Kasumi-1 (cell line): ENCODE data around the gene EPHX1.
"Not testable (repeated sequence)": the region's sequence is repeated elsewhere in the genome, so short reads cannot be mapped to it uniquely, and the experiment has no call there.

Source experiments
- DNase-seq, 2 experiments: peaks; one replicate each; lab custom pipeline; 2025; lab: John Stamatoyannopoulos, UW

EPHX1 gene

DNA sequence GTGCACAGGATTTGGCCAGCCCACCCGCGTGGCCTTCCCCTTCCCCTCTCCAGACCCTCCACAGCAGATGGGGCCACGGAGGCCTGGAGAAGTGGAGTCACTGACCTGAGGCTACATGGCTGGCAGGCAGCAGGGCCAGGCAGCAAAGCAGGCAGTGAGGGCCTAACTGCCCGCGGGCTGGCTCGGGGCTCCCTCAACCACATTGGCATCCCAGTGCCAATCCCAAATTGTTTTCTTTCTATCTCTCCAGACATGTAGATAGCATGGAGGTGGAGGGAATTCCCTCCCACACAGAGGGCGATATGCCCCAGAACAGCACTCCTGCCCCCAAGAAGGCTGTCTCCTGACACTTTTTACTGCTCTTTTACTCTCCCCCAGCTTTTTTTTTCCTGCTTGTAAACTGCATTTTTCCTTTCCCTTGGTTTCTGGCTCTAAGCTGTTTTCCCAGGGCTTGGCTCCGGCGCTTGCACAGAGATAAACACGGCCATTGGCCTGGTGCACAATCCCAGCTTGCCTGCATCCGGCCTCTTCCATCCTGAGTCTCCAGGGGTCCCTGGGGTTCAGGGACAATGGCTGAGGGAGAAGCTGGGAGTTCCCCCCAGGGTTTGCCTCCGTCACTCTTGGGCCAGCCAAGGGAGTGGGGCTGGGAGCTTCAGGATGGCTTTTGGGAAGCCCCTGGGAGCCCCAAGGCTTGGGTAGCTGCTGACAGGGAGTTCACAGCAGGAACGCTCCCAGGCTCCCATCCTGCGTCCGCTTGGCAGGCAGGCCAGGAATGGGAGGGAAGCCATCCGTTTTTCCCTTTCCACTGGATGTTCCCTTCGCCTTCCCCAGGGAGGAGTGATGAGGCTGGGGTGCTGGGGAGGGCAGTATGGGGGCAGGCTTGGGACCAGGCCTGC, 7.0 kb downstream of the EPHX1 start:
- no peak for DNase-seq

GRCh38 chr1:225817611-225818061, 7.7 kb downstream of the EPHX1 start:
- no peak for DNase-seq

GRCh38 chr1:225818229-225818628, 8.3 kb downstream of the EPHX1 start:
- DNase-seq: no peak

DNA sequence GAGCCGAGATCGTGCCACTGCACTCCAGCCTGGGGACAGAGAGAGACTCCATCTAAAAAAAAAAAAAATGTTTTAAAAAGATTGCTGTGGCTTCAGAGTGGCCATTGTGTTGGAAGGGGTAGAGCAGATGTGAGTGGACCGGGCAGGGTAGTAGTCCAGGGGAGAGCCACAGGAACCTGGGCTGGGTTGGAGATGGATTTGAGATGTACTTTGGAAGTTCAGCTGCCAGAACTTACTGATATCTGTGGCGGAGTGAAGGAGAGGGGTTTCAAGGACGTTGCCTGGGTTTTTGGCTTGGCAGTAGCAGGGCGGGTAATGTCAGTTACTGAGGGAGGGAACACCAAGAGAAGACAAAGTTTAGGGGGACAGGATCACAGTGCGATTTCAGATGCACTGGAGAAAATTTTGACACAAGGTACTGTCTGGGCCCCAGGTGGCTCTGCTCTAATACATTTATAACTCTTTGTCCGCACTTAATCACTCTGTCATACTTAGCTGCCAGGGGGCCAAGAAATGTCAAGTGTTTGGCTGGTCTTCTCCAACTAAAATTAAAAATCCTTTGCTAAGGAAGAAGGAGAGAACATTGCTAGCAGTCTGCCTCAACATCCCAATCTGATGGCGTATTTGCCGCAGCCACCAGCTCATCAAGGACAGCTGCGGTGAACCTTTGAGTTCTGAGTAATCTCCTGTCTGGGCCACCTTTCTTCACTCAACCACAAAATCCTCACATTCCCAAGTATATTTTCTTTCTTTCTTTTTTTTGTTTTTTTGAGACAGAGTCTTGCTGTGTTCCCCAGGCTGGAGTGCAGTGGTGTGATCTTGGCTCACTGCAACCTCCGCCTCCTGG, 9.6 kb downstream of the EPHX1 start:
- DNase-seq: no peak

DNA sequence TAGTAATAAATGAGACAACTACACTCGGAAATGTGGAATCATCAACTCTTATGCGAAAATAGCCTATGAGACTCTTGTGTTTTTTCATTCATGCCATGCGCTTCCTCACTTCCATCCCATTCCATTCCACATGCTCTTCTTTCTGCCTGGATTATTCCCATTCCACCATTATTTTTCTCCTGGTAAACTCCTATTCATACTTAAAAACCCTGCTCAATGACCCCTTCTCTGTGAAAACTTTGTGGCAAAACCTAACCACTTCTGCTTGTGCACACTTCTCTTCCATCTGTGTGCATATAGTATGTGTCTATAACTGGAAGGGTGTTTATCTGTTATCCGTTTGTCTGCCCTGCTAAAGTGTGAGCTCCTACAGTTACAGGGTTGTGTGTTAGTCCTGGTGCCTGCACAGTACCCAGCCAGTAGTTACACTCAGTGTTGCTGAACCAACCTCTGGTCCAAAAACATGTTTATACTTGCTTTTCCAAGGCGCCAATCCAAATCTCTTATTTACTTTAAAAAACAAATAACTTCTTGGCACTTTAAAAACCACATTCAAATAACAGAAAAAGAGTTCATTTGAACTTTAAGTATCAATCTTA, 10.7 kb downstream of the EPHX1 start:
- no peak for DNase-seq

DNA sequence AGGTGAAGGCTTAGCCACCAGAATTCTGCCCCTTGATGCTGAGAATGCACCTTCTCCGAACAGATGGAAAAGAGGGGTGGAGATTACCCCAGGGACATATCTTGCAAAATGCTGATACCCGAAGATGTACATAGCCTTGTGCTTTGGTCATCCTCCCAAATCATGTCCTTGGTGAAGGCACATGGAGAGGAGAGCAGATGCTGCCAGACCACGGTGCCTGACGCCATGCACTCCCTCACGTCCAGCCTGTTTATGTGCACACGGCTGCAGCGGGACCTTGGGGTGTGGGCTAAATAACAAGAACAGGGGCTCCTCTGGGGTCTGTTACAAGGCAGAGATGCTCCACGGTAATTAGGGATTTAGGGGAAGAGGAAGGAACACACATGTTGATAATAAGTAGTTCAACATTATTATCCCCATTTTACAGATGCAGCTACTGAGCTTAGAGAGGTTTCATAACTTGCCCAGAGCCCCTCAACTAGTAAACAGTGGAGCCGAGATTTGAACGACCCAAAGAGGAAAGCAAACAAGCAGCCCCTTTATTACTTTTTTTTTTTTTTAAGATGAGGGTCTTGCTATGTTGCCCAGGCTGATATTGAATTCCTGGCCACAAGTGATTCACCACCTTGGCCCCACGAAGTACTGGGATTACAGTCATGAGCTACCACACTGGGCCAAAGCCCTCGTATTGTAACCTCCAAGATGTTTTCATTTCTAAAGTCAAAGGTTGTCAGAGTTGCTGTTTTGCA, 12.9 kb downstream of the EPHX1 start:
- no peak for DNase-seq

DNA sequence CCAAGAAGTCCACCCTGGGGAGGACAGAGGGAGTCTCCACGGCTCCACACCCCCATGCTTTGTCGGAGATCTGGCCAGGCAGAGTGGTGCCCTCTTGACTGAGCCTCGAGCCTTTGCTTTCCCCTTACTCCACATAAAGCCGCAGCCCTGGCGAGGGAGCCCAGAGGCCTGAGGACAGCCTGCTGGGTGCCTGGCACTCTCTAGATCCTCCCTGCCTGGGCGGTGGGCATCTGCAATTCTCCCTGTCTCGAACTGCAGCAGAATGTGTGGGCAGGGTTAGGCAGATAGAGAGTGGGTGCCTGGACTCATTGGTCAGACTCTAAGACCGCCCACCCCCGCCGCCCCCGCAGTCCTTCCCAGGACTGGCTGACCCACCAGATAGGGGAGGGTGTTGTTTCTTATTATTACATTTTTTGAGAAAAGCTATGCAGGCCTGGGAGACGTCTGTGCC, 13.9 kb downstream of the EPHX1 start:
- no peak for DNase-seq

DNA sequence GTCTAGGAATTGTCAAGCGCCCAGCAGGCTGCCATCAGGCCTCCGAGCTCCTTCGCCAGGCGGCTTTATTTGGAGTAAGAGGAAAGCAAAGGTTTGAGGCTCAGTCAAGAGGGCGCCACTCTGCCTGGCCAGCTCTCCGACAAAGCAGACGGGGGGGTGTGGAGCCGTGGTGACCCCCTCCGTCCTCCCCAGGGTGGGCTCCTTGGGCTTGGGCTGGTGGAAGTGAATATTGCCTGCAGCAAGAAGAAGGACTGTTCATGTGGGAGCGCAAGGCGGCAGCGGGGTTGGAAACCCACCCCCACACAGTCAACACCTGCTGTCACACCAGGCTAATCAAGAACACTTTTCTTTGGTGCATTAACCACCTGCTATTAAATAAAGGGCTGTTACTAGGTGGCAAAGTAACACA, 14.6 kb downstream of the EPHX1 start:
- DNase-seq: no peak

- no peak for DNase-seq
Measured at GRCh38 chr1:225825078-225825477, 15.2 kb downstream of the EPHX1 start.

GRCh38 chr1:225825607-225826007, 15.7 kb downstream of the EPHX1 start:
- peak; percentile 18 to 39 for DNase-seq

- DNase-seq: no peak
Measured at GRCh38 chr1:225827076-225827475, 17.2 kb downstream of the EPHX1 start.

DNA sequence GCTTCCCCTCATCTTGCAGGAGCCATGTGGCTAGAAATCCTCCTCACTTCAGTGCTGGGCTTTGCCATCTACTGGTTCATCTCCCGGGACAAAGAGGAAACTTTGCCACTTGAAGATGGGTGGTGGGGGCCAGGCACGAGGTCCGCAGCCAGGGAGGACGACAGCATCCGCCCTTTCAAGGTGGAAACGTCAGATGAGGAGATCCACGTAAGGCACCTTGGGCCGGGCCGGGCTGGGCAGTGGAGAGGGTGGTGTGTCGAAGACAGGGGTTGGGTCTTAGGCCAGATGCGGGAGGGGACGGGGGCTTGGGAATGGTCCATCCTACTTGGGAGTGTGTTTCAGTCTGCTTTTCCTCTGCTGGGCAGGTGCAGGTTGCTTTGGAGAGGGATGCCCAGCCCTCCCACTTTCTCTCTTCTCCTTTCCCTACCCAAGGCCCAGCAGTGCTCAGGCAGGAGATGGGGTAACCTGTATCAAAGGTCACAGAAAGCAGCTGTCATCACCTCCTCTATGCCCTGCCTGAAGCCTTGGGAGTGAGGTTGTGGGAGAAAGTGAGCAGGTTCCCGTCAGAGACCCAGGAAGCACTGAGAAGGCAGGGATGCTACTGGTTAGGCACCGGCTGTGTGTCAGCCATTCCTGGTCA, 18.9 kb downstream of the EPHX1 start:
- DNase-seq: no peak

DNA sequence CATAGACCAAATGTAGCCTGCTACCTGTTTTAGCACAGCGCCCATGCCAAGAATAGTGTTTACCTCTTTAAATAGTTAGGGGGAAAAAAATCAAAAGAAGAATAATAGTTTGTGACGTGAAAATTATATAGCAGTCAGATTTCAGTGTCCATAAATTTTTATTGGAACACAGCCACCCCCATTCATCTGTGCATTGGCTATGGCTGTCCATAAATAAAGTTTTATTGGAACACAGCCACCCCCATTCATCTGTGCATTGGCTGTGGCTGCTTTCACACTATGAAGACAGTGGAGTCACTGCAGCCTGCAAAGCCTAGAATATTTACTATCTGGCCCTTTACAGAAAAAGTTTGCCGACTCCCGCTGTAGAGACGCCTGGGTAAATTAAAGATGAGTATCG, 20.9 kb downstream of the EPHX1 start:
- no peak for DNase-seq

DNA sequence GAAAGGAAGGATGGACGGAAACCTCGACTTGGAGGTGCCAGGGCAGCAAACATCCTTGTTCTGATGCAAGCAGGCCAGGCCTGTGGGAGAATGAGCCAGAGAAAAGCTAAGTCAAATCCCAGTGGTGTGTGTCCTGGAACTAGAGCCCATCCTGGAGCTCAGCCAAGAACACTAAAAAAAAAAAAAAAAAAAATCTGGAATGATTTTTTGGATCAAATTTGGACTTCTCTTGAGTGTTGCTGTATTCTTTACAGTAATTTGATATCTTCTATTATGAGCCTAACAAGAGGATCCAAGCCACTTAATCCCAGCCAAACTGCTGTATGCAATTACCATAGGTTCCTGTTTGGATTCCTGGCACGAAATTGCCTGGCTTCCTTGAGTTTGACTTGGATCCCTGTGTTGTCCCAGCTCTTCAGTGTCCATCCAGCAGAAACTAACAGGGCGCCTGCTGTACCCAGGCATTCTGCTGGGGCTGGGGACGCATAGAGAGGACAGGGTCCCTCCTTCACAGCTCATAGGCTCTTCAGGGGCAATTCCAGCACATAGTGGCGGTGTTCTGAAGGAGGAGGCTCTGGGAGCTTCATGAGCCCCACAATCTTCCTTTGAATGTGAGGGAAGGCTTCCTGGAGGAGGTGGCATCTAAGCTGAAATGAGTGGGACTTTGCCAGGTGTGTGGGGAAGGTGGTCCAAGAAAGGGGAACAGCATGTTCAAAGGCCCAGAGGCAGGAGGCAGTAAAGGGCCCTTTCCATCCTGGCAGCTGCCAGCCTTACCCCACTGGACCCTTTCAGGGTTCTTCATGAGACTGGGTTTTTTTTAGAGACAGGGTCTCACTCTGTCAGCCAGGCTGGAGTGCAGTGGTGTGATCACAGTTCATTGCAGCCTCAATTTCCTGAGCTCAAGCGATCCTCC, 24.7 kb downstream of the EPHX1 start:
- no peak for DNase-seq

- DNase-seq: no peak
Measured at GRCh38 chr1:225835856-225836255, 25.9 kb downstream of the EPHX1 start.

GRCh38 chr1:225836296-225836695, 26.4 kb downstream of the EPHX1 start:
- not testable (repeated sequence) for DNase-seq

GRCh38 chr1:225838793-225839192, 28.9 kb downstream of the EPHX1 start:
- DNase-seq: no peak

- DNase-seq: no peak
Measured at GRCh38 chr1:225840223-225840610, 30.3 kb downstream of the EPHX1 start.

DNA sequence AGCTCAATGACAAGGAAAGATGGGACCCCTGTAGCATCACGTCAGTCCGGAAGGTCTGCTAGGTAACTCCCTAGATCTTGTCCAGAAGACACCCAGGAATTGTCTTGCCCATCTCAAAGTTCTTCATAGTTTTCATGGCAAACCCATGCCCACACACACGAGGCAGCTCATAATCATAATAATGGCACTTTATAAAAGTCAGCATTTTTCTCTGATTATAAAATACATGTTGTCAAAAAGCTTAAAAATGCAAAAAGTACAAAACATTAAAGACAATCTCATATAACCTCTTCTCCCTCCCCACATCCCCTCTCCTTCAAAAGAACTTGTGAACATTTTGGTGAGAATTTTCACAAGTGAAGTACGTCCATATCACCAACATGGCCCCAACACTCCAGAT, 30.8 kb downstream of the EPHX1 start:
- no peak for DNase-seq

DNA sequence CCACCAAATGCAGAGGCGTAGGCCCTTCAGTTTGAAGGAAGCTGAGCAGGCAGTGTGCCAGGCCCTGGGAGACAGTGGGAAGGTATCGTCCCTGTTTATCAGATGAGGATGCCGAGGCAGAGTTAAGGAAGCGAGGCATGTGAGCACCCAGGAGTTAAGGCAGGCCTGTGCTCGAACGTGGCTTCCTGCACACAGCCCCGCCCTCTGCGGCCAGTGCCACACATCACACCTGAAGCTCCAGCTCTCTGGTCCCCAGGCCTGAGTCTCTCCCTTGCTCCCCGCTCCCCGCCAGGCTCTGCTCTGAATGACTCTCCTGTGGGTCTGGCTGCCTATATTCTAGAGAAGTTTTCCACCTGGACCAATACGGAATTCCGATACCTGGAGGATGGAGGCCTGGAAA, 32.1 kb downstream of the EPHX1 start:
- DNase-seq: no peak
